ENCODE data around the gene POLR2L.

POLR2L gene

DNA sequence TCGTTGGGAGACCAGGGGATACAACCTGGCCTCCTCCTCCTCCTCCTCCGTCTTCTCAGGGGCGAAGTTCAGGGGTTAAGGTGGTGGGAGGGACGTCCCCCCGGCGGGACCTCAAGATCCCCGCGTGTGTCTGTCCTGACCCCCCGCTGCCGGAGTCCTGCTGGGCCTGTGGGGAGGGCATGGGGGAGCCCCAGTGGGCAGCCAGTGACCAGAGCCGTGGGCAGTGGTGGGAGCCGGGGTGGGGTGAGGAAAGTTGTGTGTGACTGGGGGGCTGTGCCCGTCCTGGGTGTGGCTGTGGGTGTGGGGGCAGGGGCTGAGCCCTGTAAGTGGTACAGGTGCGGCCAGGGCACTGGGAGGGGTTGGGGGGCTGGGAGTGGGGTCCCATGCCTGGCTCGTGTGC lies 10.4 kb upstream of the POLR2L start:
- Histone ChIP-seq H3K27me3 (ENCODE audit: control insufficient read depth, insufficient read depth, low read length) (peaks cover 24% of the 10 kb centered on the region; the same call in 1 of the 2 replicates), H3K4me3 (ENCODE audit: low read depth, low read length) (no peak overlapping the region), H3K9ac (ENCODE audit: low read length) (no peak overlapping the region), H3K9me3 (ENCODE audit: control insufficient read depth, insufficient read depth, low read depth, low read length) (no peaks in the 10 kb centered on the region), H3K4me1 (ENCODE audit: control insufficient read depth, insufficient read depth, low read length) (peaks cover 36% of the 10 kb centered on the region), H3K27ac (ENCODE audit: low read depth, low read length) (no peak overlapping the region), H3K36me3 (ENCODE audit: control insufficient read depth, insufficient read depth, low read length) (no peaks in the 10 kb centered on the region)

- Histone ChIP-seq H3K9ac (ENCODE audit: low read length) (no peak overlapping the region), H3K27ac (ENCODE audit: low read depth, low read length) (no peak overlapping the region), H3K4me1 (ENCODE audit: control insufficient read depth, insufficient read depth, low read length) (peaks cover 34% of the 10 kb centered on the region), H3K36me3 (ENCODE audit: control insufficient read depth, insufficient read depth, low read length) (no peaks in the 10 kb centered on the region), H3K4me3 (ENCODE audit: low read depth, low read length) (peak overlapping the region; percentile 68), H3K27me3 (ENCODE audit: control insufficient read depth, insufficient read depth, low read length) (peaks cover 30% of the 10 kb centered on the region; the same call in 1 of the 2 replicates), H3K9me3 (ENCODE audit: control insufficient read depth, insufficient read depth, low read depth, low read length) (no peaks in the 10 kb centered on the region)
These were observed 8.7 kb upstream of the POLR2L start for GRCh38 chr11:850775-851763.

DNA sequence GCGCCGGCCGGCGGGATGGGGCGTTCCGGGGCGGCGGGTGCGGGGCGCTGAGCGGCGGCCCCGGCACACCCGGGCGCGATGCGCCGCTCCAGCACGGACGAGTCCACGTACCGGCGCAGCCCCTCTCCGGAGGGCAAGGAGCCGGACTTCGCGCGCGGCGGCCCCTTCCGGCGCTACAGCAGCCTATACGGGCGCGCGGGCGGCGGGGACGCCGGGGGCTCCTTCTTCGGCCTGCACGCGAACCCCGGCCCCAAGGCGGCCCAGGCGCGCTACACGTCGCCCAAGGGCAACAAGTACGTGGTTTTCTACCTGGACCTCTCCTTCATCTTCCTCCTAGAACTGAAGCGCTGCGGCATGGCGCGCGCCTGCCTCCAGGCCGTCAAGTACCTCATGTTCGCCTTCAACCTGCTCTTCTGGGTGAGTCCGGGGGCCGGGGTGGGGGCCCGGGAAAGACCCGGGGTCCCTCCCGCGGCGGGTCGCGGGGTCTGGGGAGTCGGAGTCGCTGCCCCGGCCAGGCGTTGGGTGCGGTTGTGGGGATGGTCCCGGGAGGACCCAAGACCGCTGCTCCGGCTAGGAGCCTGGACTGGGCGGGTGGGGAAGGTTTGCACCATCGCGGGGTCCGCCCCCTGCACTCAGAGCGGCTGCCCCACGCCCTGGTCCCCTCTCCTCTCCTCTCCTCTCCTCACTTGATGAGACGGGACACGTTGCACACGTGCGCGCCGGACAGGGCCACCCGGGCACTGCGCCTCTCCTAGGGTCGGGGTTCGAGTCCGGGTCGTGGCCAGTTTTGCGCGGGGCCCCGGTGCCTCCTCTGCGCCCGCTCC lies 7.8 kb upstream of the POLR2L start:
- H3K27ac ChIP-seq (ENCODE audit: low read depth, low read length), result no peak overlapping the region
- H3K36me3 ChIP-seq (ENCODE audit: control insufficient read depth, insufficient read depth, low read length), result no peaks in the 10 kb centered on the region
- peaks cover 42% of the 10 kb centered on the region for H3K4me1 ChIP-seq (ENCODE audit: control insufficient read depth, insufficient read depth, low read length)
- H3K27me3 ChIP-seq (ENCODE audit: control insufficient read depth, insufficient read depth, low read length), result peaks cover 30% of the 10 kb centered on the region; the same call in 1 of the 2 replicates
- peak overlapping the region; percentile 68 for H3K4me3 ChIP-seq (ENCODE audit: low read depth, low read length)
- no peaks in the 10 kb centered on the region for H3K9me3 ChIP-seq (ENCODE audit: control insufficient read depth, insufficient read depth, low read depth, low read length)
- H3K9ac ChIP-seq (ENCODE audit: low read length), result no peak overlapping the region

DNA sequence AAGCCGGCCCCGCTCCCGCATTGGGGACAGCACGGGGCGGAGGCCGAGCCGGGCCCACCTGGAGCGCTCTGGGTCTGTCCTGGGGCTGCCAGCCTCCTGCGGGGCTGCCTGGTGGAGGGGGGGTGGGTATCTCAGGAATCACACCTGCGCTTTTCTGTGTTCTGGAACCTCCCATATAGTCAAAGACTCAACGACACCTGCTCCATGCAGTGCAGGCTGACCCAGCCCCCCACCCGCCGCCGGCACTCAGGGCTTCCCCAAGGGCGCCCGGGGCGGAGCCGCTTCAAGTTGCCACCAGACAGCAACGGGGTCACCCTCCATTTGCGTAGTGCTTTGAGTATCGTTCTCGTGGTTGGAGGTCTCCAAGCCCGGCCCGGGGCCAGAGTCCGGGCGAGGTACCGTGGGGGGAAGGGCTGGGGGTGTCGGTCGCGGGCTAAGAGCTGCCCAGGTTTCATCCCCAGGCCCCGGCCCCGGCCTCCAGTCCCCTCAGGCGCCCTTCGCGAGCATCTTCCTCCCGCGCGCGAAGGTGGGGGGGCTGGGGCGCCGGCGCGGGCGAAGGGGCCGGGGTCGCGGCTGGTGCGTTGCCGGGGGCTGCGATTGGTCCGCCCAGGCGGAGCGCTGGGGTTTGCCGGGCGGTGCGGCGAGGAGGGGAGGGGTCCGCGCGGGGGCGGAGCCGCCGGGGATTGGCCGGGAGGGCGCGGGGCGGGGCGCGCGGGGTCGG lies 6.9 kb upstream of the POLR2L start:
- Histone ChIP-seq H3K9me3 (ENCODE audit: control insufficient read depth, insufficient read depth, low read depth, low read length) (no peaks in the 10 kb centered on the region), H3K27ac (ENCODE audit: low read depth, low read length) (no peak overlapping the region), H3K27me3 (ENCODE audit: control insufficient read depth, insufficient read depth, low read length) (peaks cover 30% of the 10 kb centered on the region; the same call in 1 of the 2 replicates), H3K4me3 (ENCODE audit: low read depth, low read length) (peak overlapping the region; percentile 74), H3K9ac (ENCODE audit: low read length) (no peak overlapping the region), H3K4me1 (ENCODE audit: control insufficient read depth, insufficient read depth, low read length) (peaks cover 46% of the 10 kb centered on the region), H3K36me3 (ENCODE audit: control insufficient read depth, insufficient read depth, low read length) (no peaks in the 10 kb centered on the region)

DNA sequence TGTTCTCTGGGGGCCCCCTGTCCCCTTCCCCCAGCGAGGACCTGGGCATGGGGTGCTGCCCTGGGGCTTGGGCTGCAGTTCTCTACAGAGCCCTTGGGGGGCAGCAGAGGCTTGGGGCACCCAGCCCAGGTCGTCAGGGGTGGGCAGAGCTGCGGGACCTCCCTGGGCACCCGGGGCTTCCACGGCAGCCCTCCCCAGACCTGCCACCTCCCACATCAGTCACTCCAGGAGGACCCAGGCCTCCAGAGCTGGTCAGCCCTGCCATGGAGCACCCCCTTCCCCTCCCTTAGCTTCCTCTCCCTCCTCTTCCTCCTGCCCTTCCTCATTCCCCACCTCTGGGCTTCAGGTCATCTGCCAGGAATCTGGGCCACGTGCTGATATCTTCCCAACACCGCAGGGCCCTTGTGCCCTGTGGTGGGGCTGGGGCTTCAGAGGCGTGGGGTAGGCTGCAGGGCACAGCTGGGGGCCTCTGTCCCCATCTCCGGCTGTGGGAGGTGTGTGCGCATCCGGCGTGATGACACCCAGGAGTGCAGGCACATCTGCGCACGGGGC lies 6.1 kb upstream of the POLR2L start:
- no peak overlapping the region for H3K27ac ChIP-seq (ENCODE audit: low read depth, low read length)
- H3K9ac ChIP-seq (ENCODE audit: low read length), result no peak overlapping the region
- H3K9me3 ChIP-seq (ENCODE audit: control insufficient read depth, insufficient read depth, low read depth, low read length), result no peaks in the 10 kb centered on the region
- H3K4me3 ChIP-seq (ENCODE audit: low read depth, low read length), result peak overlapping the region; percentile 74
- H3K36me3 ChIP-seq (ENCODE audit: control insufficient read depth, insufficient read depth, low read length), result no peaks in the 10 kb centered on the region
- H3K27me3 ChIP-seq (ENCODE audit: control insufficient read depth, insufficient read depth, low read length), result peaks cover 30% of the 10 kb centered on the region; the same call in 1 of the 2 replicates
- peaks cover 41% of the 10 kb centered on the region for H3K4me1 ChIP-seq (ENCODE audit: control insufficient read depth, insufficient read depth, low read length)

GRCh38 chr11:847876-848275 lies 5.5 kb upstream of the POLR2L start:
- no peaks in the 10 kb centered on the region for H3K36me3 ChIP-seq (ENCODE audit: control insufficient read depth, insufficient read depth, low read length)
- no peak overlapping the region for H3K4me3 ChIP-seq (ENCODE audit: low read depth, low read length)
- no peaks in the 10 kb centered on the region for H3K9me3 ChIP-seq (ENCODE audit: control insufficient read depth, insufficient read depth, low read depth, low read length)
- H3K9ac ChIP-seq (ENCODE audit: low read length), result no peak overlapping the region
- peaks cover 30% of the 10 kb centered on the region; the same call in 1 of the 2 replicates for H3K27me3 ChIP-seq (ENCODE audit: control insufficient read depth, insufficient read depth, low read length)
- no peak overlapping the region for H3K27ac ChIP-seq (ENCODE audit: low read depth, low read length)
- peaks cover 39% of the 10 kb centered on the region for H3K4me1 ChIP-seq (ENCODE audit: control insufficient read depth, insufficient read depth, low read length)

DNA sequence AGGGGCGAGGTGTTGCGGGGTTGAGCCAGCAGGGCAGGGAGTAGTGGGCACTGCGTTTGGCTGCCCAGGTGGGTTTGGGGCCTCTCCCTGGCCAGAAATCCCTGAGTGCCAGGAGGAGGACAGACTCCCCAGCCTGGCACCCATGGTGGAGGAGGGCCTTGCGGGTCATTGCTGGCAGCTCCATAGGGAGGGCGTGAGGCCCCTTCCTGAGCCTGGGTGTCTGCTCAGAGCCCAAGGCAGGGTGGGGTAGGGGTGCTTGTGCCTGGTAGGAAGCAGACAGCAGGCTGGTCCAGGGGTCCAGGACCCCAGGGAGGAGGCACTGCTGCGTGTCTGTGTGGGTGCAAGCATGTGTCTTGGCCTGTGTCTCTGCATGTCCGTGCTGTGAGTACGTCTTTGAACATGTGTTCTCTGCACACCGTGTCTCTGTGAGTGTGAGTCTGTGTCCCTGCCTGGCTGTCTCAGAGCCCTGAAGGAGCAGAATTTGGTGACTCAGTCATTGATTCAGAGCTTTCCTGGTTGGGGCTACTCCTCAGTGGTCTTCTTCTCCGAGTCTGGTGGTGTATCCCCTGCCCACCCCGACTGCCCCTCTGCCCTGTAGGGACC lies 4.3 kb upstream of the POLR2L start:
- no peak overlapping the region for H3K27ac ChIP-seq (ENCODE audit: low read depth, low read length)
- H3K36me3 ChIP-seq (ENCODE audit: control insufficient read depth, insufficient read depth, low read length), result no peaks in the 10 kb centered on the region
- H3K27me3 ChIP-seq (ENCODE audit: control insufficient read depth, insufficient read depth, low read length), result peaks cover 30% of the 10 kb centered on the region; the same call in 1 of the 2 replicates
- H3K4me1 ChIP-seq (ENCODE audit: control insufficient read depth, insufficient read depth, low read length), result peaks cover 37% of the 10 kb centered on the region
- no peak overlapping the region for H3K9ac ChIP-seq (ENCODE audit: low read length)
- H3K9me3 ChIP-seq (ENCODE audit: control insufficient read depth, insufficient read depth, low read depth, low read length), result no peaks in the 10 kb centered on the region
- no peak overlapping the region for H3K4me3 ChIP-seq (ENCODE audit: low read depth, low read length)

DNA sequence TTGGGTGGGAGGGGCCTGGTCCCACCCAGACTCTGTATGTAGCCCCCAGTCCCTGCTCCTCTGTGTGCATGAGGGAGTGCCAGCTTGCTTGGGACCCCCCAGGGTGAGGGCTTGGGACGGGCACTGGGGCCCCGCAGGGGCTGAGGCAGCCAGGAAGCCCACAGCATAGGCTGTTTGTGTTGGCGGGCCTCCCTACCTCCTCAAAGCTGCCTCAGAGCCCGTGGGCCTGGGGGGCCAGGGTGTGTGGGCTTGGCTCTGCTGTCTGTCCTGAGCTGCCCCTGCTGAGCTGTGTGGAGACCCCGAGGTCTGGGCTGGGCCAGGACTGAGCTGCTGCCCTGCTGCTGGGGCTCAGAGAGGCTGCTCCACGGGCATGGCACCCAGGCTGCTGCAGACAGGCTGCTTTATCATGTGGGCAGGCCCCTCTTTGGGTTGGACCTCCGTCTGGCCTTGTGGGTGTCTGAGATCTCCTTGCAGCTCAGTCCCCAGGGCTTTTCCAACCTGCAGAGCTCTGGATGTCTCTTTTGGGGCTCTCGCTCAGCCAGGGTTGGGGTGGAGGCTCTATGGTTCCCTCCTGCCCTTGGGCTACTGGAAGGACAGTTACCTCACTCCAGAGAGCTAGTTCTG lies 3.7 kb upstream of the POLR2L start:
- Histone ChIP-seq H3K27me3 (ENCODE audit: control insufficient read depth, insufficient read depth, low read length) (peaks cover 27% of the 10 kb centered on the region; the same call in 1 of the 2 replicates), H3K9ac (ENCODE audit: low read length) (no peak overlapping the region), H3K4me1 (ENCODE audit: control insufficient read depth, insufficient read depth, low read length) (peaks cover 35% of the 10 kb centered on the region), H3K27ac (ENCODE audit: low read depth, low read length) (0 out of 2 replicates have a peak overlapping the region, but pooled peaks have one; percentile 26), H3K4me3 (ENCODE audit: low read depth, low read length) (no peak overlapping the region), H3K9me3 (ENCODE audit: control insufficient read depth, insufficient read depth, low read depth, low read length) (no peaks in the 10 kb centered on the region), H3K36me3 (ENCODE audit: control insufficient read depth, insufficient read depth, low read length) (peaks cover 2% of the 10 kb centered on the region; the same call in 1 of the 2 replicates)

- H3K9me3 ChIP-seq (ENCODE audit: control insufficient read depth, insufficient read depth, low read depth, low read length), result no peaks in the 10 kb centered on the region
- H3K4me3 ChIP-seq (ENCODE audit: low read depth, low read length), result peak overlapping the region; percentile 98
- peaks cover 12% of the 10 kb centered on the region for H3K36me3 ChIP-seq (ENCODE audit: control insufficient read depth, insufficient read depth, low read length)
- peaks cover 36% of the 10 kb centered on the region for H3K4me1 ChIP-seq (ENCODE audit: control insufficient read depth, insufficient read depth, low read length)
- H3K9ac ChIP-seq (ENCODE audit: low read length), result peak overlapping the region; percentile 59
- H3K27me3 ChIP-seq (ENCODE audit: control insufficient read depth, insufficient read depth, low read length), result peaks cover 17% of the 10 kb centered on the region; the same call in 1 of the 2 replicates
- peak overlapping the region; percentile 61; the same call in 1 of the 2 replicates for H3K27ac ChIP-seq (ENCODE audit: low read depth, low read length)
These were observed 2.6 kb upstream of the POLR2L start for GRCh38 chr11:844693-845644.
